ENCODE measurements around the gene KIF13A.

- TF ChIP-seq E4F1 (CRISPR knock-in tag; IDR thresholded peaks at IDR 0.05; ENCODE audit: borderline replicate concordance) (no peak), TEAD1 (CRISPR knock-in tag; IDR thresholded peaks at IDR 0.05) (no peak), PHF20 (IDR thresholded peaks at IDR 0.05; ENCODE audit: partially characterized antibody) (no peak), NRF1 (conservative IDR thresholded peaks at IDR 0.05 in 1 of 2, IDR thresholded peaks at IDR 0.05 in 1 of 2) (no peak), ZBTB49 (CRISPR knock-in tag; IDR thresholded peaks at IDR 0.05; ENCODE audit: borderline replicate concordance) (no peak), KDM4B (IDR thresholded peaks at IDR 0.05; ENCODE audit: borderline replicate concordance in 2 of 2, low read depth in 1 of 2) (no peak), CTCF (IDR thresholded peaks at IDR 0.05 in 2 of 3, conservative IDR thresholded peaks at IDR 0.05 in 1 of 3; ENCODE audit: insufficient read depth in 2 of 3, low read depth in 1 of 3, low read length in 3 of 3) (no peak), MAFK (IDR thresholded peaks at IDR 0.05; ENCODE audit: low read length) (no peak), HDAC2 (IDR thresholded peaks at IDR 0.05) (no peak), SRSF7 (optimal IDR thresholded peaks at IDR 0.05; ENCODE audit: low read depth, low read length) (no peak)
Measured at GRCh38 chr6:18028332-18028731, 40.9 kb upstream of the KIF13A start.
